ENCODE results near the gene ZBTB17.
"Not testable (repeated sequence)": the region's sequence is repeated elsewhere in the genome, so short reads cannot be mapped to it uniquely, and the experiment has no call there.

ZBTB17 gene

DNA sequence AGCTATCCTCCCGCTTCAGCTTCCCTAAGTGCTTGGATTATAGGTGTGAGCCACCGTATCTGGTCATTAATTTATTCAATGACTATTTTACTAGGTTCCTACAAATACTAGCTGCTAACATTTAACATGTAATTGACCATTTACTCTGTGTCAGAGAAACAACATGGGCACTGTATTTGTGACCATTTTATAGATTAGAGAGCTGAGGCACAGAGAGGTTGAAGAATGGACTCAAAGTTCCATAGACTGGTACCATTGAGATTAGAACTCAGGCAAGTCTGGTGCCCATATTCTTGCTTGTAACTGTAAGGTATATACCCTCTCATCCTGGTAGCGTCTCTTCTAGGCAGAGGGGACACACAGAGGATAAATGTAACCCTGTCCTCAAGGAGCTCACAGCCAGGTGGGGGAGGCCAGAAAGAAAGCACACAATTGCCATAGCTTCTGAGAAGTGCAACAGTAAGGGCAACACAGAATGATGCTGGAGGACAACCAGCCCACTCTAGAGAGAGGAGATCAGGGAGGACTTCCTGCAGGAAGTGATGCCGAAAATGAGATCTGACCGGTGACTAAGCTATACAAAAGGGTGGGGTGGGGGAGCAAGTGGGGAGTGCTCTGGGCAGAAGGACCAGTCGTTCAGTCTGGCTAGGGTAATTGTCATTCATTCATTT lies 31.9 kb upstream of the ZBTB17 start:
- Mint-ChIP-seq H3K36me3 (ENCODE audit: low read depth) (no peaks in the 10 kb centered on the region), H3K9me3 (no peaks in the 10 kb centered on the region), H3K27me3 (ENCODE audit: low read depth) (no peaks in the 10 kb centered on the region), H3K4me3 (no peak overlapping the region), H3K27ac (no peak overlapping the region), H3K4me1 (no peaks in the 10 kb centered on the region)
- TF ChIP-seq, protein P1, sequence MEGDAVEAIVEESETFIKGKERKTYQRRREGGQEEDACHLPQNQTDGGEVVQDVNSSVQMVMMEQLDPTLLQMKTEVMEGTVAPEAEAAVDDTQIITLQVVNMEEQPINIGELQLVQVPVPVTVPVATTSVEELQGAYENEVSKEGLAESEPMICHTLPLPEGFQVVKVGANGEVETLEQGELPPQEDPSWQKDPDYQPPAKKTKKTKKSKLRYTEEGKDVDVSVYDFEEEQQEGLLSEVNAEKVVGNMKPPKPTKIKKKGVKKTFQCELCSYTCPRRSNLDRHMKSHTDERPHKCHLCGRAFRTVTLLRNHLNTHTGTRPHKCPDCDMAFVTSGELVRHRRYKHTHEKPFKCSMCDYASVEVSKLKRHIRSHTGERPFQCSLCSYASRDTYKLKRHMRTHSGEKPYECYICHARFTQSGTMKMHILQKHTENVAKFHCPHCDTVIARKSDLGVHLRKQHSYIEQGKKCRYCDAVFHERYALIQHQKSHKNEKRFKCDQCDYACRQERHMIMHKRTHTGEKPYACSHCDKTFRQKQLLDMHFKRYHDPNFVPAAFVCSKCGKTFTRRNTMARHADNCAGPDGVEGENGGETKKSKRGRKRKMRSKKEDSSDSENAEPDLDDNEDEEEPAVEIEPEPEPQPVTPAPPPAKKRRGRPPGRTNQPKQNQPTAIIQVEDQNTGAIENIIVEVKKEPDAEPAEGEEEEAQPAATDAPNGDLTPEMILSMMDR (IDR thresholded peaks at IDR 0.05; ENCODE audit: unreplicated experiment in 3 of 3): no peak

DNA sequence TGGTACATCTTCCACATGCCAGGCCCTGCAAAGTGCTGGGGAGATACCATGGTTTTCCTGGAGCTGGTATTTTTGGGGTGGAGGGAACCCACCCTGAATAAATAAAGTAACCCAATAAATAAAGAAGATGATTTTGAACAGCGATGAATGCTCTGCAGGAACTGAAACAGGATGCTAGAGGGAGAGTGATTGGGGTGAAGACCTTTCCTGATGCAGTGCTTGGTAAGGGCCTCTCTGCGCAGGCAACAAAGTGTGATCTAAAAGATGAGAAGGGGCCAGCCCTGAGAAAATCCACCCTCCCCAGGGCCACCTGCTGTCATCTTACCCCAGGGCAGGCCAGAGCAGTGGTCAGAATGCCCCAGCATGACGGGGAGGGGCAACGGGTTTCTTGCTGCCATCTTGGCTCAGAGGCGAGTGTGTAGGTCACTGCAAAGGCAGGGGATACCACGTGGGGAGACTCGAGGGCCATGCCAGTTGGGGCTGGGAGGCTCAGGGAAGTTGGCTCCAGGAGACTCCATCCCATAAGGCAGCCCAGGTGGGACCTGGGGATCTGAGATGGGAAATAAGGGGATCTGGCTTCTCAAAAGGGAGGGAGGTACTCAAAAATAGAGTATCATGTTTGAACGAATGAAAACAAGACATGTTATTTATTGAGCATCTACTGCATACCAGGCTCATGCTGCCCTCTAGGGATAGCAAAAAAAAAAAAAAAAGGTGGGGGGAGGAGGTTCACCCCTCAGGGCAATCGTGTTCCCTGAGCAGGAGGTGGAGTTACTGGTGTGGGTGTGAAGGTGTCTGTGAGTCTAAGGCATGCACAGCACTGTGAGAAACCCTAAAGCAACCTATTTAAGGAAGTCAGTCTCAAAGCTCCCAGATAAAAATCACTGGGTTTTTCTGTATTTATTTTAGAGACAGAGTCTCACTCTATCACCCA lies 30.9 kb upstream of the ZBTB17 start:
- TF ChIP-seq, protein P1 (IDR thresholded peaks at IDR 0.05; ENCODE audit: unreplicated experiment in 3 of 3): no peak
- no peaks in the 10 kb centered on the region for H3K4me1 Mint-ChIP-seq
- H3K4me3 Mint-ChIP-seq: no peak overlapping the region
- H3K27me3 Mint-ChIP-seq (ENCODE audit: low read depth): peaks cover 4% of the 10 kb centered on the region
- H3K27ac Mint-ChIP-seq: no peak overlapping the region
- no peaks in the 10 kb centered on the region for H3K9me3 Mint-ChIP-seq
- no peaks in the 10 kb centered on the region for H3K36me3 Mint-ChIP-seq (ENCODE audit: low read depth)

DNA sequence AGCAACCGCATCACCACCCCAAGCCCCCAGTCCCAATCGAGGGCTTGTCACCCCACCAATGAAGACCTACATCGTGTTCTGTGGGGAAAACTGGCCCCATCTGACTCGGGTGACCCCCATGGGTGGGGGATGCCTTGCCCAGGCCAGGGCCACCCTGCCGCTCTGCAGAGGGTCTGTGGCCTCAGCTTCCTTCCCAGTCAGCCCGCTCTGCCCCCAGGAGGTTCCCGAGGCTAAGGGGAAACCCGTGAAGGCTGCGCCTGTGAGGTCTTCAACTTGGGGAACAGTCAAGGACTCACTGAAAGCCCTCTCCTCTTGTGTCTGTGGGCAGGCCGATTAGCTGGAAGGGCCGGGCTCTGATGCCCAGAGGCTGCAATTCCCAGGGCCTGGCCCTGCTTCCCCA lies 30.1 kb upstream of the ZBTB17 start:
- Mint-ChIP-seq H3K27ac (no peak overlapping the region), H3K27me3 (ENCODE audit: low read depth) (peaks cover 4% of the 10 kb centered on the region), H3K4me3 (no peak overlapping the region), H3K36me3 (ENCODE audit: low read depth) (no peaks in the 10 kb centered on the region), H3K9me3 (no peaks in the 10 kb centered on the region), H3K4me1 (no peaks in the 10 kb centered on the region)
- TF ChIP-seq, protein P1 (IDR thresholded peaks at IDR 0.05; ENCODE audit: unreplicated experiment in 3 of 3): no peak

DNA sequence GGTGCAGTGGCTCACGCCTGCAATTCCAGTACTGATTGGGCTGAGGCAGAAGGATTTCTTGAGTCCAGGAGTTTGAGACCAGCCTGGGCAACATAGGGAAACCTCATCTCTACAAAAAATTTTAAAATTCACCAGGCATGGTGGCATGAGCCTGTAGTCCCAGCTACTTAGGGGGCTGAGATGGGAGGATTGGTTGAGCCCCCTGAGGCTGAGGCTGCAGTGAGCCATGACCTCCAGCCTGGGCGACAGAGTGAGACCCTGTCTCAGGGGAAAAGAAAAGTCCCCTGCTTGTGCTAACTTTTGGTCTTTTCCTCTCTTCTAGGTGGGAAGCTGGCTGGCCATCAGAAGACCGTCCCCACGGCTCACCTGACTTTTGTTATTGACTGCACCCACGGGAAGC lies 29.7 kb upstream of the ZBTB17 start:
- Mint-ChIP-seq H3K4me1 (no peaks in the 10 kb centered on the region), H3K36me3 (ENCODE audit: low read depth) (no peaks in the 10 kb centered on the region), H3K27ac (no peak overlapping the region), H3K9me3 (no peaks in the 10 kb centered on the region), H3K4me3 (no peak overlapping the region), H3K27me3 (ENCODE audit: low read depth) (peaks cover 4% of the 10 kb centered on the region)
- TF ChIP-seq, protein P1 (IDR thresholded peaks at IDR 0.05; ENCODE audit: unreplicated experiment in 3 of 3): no peak

DNA sequence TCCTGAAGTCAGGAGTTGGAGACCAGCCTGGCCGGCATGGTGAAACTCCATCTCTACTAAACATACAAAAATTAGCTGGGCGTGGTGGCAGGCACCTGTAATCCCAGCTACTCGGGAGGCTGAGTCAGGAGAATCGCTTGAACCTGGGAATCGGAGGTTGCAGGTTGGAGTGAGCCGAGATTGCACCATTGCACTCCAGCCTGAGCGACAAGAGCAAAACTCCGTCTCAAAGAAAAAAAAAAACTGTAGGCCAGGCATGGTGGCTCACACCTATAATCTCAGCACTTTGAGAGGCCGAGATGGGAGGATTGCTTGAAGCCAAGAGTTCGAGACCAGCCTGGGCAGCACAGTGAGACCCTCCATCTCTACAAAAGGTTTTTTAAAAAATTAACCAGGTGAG lies 25.4 kb upstream of the ZBTB17 start:
- H3K9me3 Mint-ChIP-seq; H3K4me1 Mint-ChIP-seq; H3K27ac Mint-ChIP-seq; H3K36me3 Mint-ChIP-seq (ENCODE audit: low read depth); H3K4me3 Mint-ChIP-seq: not testable (repeated sequence)
- H3K27me3 Mint-ChIP-seq (ENCODE audit: low read depth): peaks cover 12% of the 10 kb centered on the region

DNA sequence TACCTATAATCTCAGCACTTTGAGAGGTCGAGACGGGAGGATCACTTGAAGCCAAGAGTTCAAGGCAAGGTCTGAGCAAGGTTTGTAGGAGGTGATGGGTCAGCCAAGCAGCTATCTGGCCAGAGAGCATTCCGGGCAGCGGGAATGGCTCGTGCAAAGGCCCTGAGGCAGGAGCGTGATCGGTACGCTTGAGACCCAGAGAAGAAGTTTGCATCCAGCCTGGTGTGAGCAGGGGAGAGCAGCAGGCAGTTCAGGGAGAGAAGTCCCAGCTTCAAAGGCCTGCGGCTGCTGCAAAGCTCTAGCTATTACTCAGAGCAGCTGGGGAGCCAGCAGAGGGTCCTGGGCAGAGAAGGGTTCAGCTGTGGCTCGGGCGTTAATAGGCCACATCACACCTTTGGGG lies 23.0 kb upstream of the ZBTB17 start:
- H3K9me3 Mint-ChIP-seq: no peaks in the 10 kb centered on the region
- H3K4me3 Mint-ChIP-seq: no peak overlapping the region
- peaks cover 12% of the 10 kb centered on the region for H3K27me3 Mint-ChIP-seq (ENCODE audit: low read depth)
- no peaks in the 10 kb centered on the region for H3K4me1 Mint-ChIP-seq
- H3K36me3 Mint-ChIP-seq (ENCODE audit: low read depth): no peaks in the 10 kb centered on the region
- TF ChIP-seq, protein P1 (IDR thresholded peaks at IDR 0.05; ENCODE audit: unreplicated experiment in 3 of 3): no peak
- no peak overlapping the region for H3K27ac Mint-ChIP-seq

Data from nephron (organoid).